ENCODE data around the gene ATXN7L3. TPM values are rescaled to one million over a fixed set of nuclear protein-coding genes. Genes with fewer than 3 reads are reported as not detected.
"Not testable (repeated sequence)": the region's sequence is repeated elsewhere in the genome, so short reads cannot be mapped to it uniquely, and the experiment has no call there.

Gene ATXN7L3
- total RNA-seq, 1 experiment from 2014 or later: 36.9 TPM

DNA sequence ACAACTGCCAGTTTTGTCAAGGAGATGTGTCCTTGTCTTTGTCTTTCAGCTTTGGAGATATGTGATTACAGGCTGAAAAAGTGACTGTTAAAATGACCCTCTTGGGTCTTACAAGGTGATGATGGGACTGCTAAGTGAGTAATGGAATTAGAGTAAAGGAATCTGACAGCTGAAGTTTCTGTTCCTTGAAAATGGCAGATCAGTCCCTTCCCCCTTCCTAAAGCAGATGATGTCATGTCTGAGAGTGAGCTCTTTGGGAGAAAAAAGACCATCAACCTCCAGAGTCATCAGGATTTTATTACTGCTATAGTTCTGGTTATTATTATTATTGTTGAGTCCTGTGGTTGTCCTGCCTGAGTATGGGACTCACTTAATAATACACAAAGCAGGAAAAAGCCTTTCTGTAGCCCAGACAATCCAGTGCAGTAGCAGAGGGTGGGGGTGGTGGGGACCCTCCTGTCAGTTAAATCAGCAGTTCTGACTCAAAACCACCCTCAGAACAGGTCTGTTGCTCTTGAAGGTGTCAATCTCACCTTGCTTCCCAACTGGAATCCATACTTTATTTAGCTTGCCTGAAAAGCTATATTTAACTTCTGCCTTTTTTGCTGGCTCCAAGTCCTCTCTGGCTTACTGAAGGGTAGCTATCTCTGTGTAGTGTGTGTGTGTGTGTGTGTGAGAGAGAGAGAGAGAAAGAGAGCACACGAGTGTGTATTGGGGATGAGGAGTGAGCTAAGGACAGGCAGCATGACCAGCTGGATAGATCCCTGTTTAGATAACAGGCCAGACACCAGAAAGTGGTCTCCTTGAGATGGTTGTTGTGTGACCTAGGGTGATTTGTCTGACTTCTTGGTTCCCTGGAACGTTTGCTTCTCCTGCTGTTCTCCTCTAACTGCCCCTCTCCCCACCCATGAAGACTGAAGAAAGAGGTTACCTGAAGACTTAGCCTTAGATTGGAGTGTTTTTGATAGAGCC lies 53.0 kb downstream of the ATXN7L3 start:
- Histone ChIP-seq H3K4me3 (ENCODE audit: low read depth, low read length, poor library complexity, severe bottlenecking) (no peak overlapping the region), H3K27ac (ENCODE audit: low read depth, low read length, poor library complexity, severe bottlenecking) (no peak overlapping the region), H3K36me3 (ENCODE audit: insufficient read depth, low read length, poor library complexity, severe bottlenecking) (peaks cover 6% of the 10 kb centered on the region), H3K27me3 (replicated peaks; ENCODE audit: insufficient read depth, low read depth, low read length, poor library complexity) (no peaks in the 10 kb centered on the region), H3K4me1 (ENCODE audit: insufficient read depth, low read length, poor library complexity, severe bottlenecking) (no peaks in the 10 kb centered on the region), H3K9me3 (ENCODE audit: low read depth, low read length, poor library complexity, severe bottlenecking) (no peaks in the 10 kb centered on the region)
- POLR2A ChIA-PET (ENCODE audit: low non-redundant PET): no interaction called here
- TF ChIP-seq CTCF (conservative IDR thresholded peaks at IDR 0.05; ENCODE audit: low read depth, low read length) (no peak), EZH2 (IDR thresholded peaks at IDR 0.05; ENCODE audit: borderline replicate concordance, low read depth, low read length, poor library complexity, severe bottlenecking) (no peak)
- no peak for DNase-seq (ENCODE audit: low spot score)
- no TSS peak for BruUV-seq (replicated peaks)
- intact Hi-C loops (cut with micrococcal nuclease; ENCODE audit: unreplicated experiment): no loop called here
- CTCF ChIA-PET: no interaction called here

DNA sequence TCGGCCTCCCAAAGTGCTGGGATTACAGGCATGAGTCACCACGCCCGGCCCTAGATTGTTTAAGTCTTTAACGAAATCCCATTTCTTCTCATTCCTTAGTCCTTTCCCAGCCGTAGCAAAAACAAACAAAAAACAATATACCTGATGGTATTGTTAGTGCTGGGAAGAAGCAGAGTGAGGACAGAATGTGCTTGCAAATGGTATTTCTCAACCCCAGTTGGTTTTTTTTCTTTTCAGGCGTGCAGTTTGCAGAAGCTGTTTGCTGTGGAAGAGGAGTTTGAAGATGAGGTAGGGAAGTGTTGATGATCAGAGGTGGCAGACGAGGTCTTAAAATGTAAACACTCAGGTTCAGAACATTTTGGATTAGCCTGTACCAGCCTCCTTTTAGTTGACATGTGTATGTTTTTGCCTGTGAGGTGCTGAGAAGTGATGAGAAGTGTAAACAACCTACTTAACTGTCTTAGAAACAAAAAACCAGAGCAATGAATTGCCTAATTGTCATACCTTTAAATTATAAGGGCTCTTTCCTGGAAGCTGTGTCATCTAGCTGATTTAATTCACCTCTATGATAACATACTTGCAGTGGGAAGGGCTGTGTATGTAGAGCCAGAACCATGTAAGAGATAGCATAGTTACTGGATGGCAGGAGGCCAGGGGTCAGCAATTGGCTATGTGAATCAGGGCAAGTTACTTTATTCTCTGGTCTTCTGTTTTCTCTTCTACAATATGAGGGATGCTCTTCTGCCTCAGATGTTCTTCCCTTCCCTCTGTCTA lies 54.5 kb downstream of the ATXN7L3 start:
- BruUV-seq (replicated peaks): no TSS peak
- DNase-seq (ENCODE audit: low spot score): no peak
- Histone ChIP-seq H3K9me3 (ENCODE audit: low read depth, low read length, poor library complexity, severe bottlenecking) (no peaks in the 10 kb centered on the region), H3K4me1 (ENCODE audit: insufficient read depth, low read length, poor library complexity, severe bottlenecking) (no peaks in the 10 kb centered on the region), H3K27ac (ENCODE audit: low read depth, low read length, poor library complexity, severe bottlenecking) (no peak overlapping the region), H3K27me3 (replicated peaks; ENCODE audit: insufficient read depth, low read depth, low read length, poor library complexity) (no peaks in the 10 kb centered on the region), H3K36me3 (ENCODE audit: insufficient read depth, low read length, poor library complexity, severe bottlenecking) (peaks cover 6% of the 10 kb centered on the region), H3K4me3 (ENCODE audit: low read depth, low read length, poor library complexity, severe bottlenecking) (no peak overlapping the region)
- ChIA-PET POLR2A (ENCODE audit: low non-redundant PET) (no interaction called here), CTCF (interaction anchor here (0.5 kb wide), 1 partner anchor 126 kb away, joined by 5 read pairs; no protein-coding TSS in a partner anchor)
- TF ChIP-seq EZH2 (IDR thresholded peaks at IDR 0.05; ENCODE audit: borderline replicate concordance, low read depth, low read length, poor library complexity, severe bottlenecking) (no peak), CTCF (conservative IDR thresholded peaks at IDR 0.05; ENCODE audit: low read depth, low read length) (no peak)
- intact Hi-C loops (cut with micrococcal nuclease; ENCODE audit: unreplicated experiment): no loop called here

DNA sequence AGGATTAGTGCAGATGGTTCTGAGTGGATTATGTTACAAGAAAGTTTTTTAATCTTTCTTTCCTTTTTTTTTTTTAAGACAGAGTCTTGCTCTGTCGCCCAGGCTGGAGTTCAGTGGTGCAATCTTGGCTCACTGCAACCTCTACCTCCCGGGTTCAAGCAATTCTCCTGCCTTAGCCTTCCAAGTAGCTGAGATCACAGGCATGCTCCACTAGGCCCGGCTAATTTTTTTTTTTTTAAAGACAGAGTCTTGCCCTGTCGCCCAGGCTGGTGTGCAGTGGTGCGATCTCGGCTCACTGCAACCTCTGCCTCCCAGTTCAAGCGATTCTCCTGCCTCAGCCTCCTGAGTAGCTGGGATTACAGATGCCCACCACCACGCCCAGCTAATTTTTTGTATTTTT lies 55.8 kb downstream of the ATXN7L3 start:
- POLR2A ChIA-PET (ENCODE audit: low non-redundant PET); H3K36me3 ChIP-seq (ENCODE audit: insufficient read depth, low read length, poor library complexity, severe bottlenecking); BruUV-seq (replicated peaks); H3K27ac ChIP-seq (ENCODE audit: low read depth, low read length, poor library complexity, severe bottlenecking); DNase-seq (ENCODE audit: low spot score); intact Hi-C loops (cut with micrococcal nuclease; ENCODE audit: unreplicated experiment); H3K27me3 ChIP-seq (replicated peaks; ENCODE audit: insufficient read depth, low read depth, low read length, poor library complexity); H3K9me3 ChIP-seq (ENCODE audit: low read depth, low read length, poor library complexity, severe bottlenecking); H3K4me1 ChIP-seq (ENCODE audit: insufficient read depth, low read length, poor library complexity, severe bottlenecking); H3K4me3 ChIP-seq (ENCODE audit: low read depth, low read length, poor library complexity, severe bottlenecking): not testable (repeated sequence)
- CTCF ChIA-PET: interaction anchor here (0.6 to 0.7 kb wide), 2 partner anchors 234 to 736 kb away, joined by 4 to 6 read pairs; no protein-coding TSS in a partner anchor

Small RNA genes lying within 50 kb of the gene (microRNA-seq; reads per million reads assigned to microRNA genes)
- 2.4 reads per million for gene MIR6782

Other genes with a start within 250 kb of the ATXN7L3 start
- gene PYY, start 245.9 kb downstream of the ATXN7L3 start, total RNA-seq (2021): not detected in 2 replicates
- gene NAGS, start 195.3 kb downstream of the ATXN7L3 start, total RNA-seq (2021): 0.24 and 0.50 TPM in 2 replicates
- 12.7 TPM in 2 replicates for gene TMEM101, start 184.9 kb downstream of the ATXN7L3 start, total RNA-seq (2021)
- gene LSM12, start 133.2 kb downstream of the ATXN7L3 start, total RNA-seq (2021): 47.5 and 52.5 TPM in 2 replicates
- gene G6PC3, start 129.1 kb downstream of the ATXN7L3 start, total RNA-seq (2021): 47.0 and 57.9 TPM in 2 replicates
- gene HDAC5, start 76.2 kb downstream of the ATXN7L3 start, total RNA-seq (2021): 16.9 and 27.1 TPM in 2 replicates
- gene HROB, start 58.0 kb downstream of the ATXN7L3 start, total RNA-seq (2021): 13.5 and 14.7 TPM in 2 replicates
- gene ASB16, start 29.2 kb downstream of the ATXN7L3 start, total RNA-seq (2021): 0.17 TPM in 1 of 2 replicates, not detected in the other
- gene TMUB2, start 12.9 kb downstream of the ATXN7L3 start, total RNA-seq (2021): 13.0 and 13.3 TPM in 2 replicates
- gene UBTF, start 19.8 kb upstream of the ATXN7L3 start, total RNA-seq (2021): 101 and 114 TPM in 2 replicates
- not detected in 2 replicates for gene SLC4A1, start 68.3 kb upstream of the ATXN7L3 start, total RNA-seq (2021)
- gene RUNDC3A, start 108.7 kb upstream of the ATXN7L3 start, total RNA-seq (2021): 0.56 and 1.2 TPM in 2 replicates
- gene SLC25A39, start 124.9 kb upstream of the ATXN7L3 start, total RNA-seq (2021): 75.5 and 83.5 TPM in 2 replicates
- 50.4 and 52.0 TPM in 2 replicates for gene GRN, start 145.4 kb upstream of the ATXN7L3 start, total RNA-seq (2021)
- gene FAM171A2, start 164.0 kb upstream of the ATXN7L3 start, total RNA-seq (2021): 12.8 and 14.9 TPM in 2 replicates
- 0.62 and 1.0 TPM in 2 replicates for gene ITGA2B, start 189.8 kb upstream of the ATXN7L3 start, total RNA-seq (2021)